Type B pancreatic cell (in vitro differentiated cells): Measurements from ENCODE around the gene TMEM213. TPM values are rescaled to one million over a fixed set of nuclear protein-coding genes. Genes with fewer than 3 reads are reported as not detected.

Experiments
- DNase-seq: peaks from one replicate; pipeline ENCODE4 v3.0.0; 2021; ENCODE audit warnings: mixed read lengths; ENCODE audit not compliant: unreplicated experiment; ENCODE audit errors: extremely low spot score
- H3K27ac Mint-ChIP-seq: 2 replicates; pipeline ENCODE4 v1.8.0; 2021; ENCODE audit warnings: mild to moderate bottlenecking, mixed read lengths
- H3K27me3 Mint-ChIP-seq: 2 replicates; pipeline ENCODE4 v1.8.0; 2021; ENCODE audit warnings: mixed read lengths
- H3K36me3 Mint-ChIP-seq: 2 replicates; pipeline ENCODE4 v1.8.0; 2021; ENCODE audit warnings: mixed read lengths
- H3K4me1 Mint-ChIP-seq: one replicate; pipeline ENCODE4 v1.8.0; 2021; ENCODE audit warnings: mixed read lengths; ENCODE audit not compliant: unreplicated experiment
- H3K4me3 Mint-ChIP-seq: 2 replicates; pipeline ENCODE4 v1.8.0; 2021; ENCODE audit warnings: mild to moderate bottlenecking, mixed read lengths
- H3K9me3 Mint-ChIP-seq: 2 replicates; pipeline ENCODE4 v1.8.0; 2021; ENCODE audit warnings: mixed read lengths
- CTCF ChIP-seq: fragments of 200-600 bp; sonication (generic); conservative IDR thresholded peaks from 2 replicates; pipeline ENCODE4 v1.5.0; 2021; ENCODE audit warnings: antibody characterized with exemption, mild to moderate bottlenecking
- total RNA-seq: library from RNA; stranded (reverse); gene quantifications from 2 replicates; pipeline ENCODE4 v1.2.1, GENCODE V29; 2021; ENCODE audit warnings: low replicate concordance

Gene TMEM213
- total RNA-seq, 1 donor from 2014 or later: not detected

GRCh38 chr7:138842111-138842510 is 44.3 kb downstream of the TMEM213 start:
- Mint-ChIP-seq H3K4me1 (peaks cover 4% of the 10 kb centered on the region), H3K36me3 (peaks cover 18% of the 10 kb centered on the region), H3K27me3 (no peaks in the 10 kb centered on the region), H3K27ac (no peak overlapping the region), H3K9me3 (no peaks in the 10 kb centered on the region), H3K4me3 (no peak overlapping the region)
- no peak for DNase-seq
- TF ChIP-seq CTCF: no peak

GRCh38 chr7:138843632-138844580 is 46.1 kb downstream of the TMEM213 start:
- Mint-ChIP-seq H3K4me1 (peaks cover 8% of the 10 kb centered on the region), H3K27ac (no peak overlapping the region), H3K36me3 (peaks cover 13% of the 10 kb centered on the region), H3K4me3 (no peak overlapping the region), H3K9me3 (no peaks in the 10 kb centered on the region), H3K27me3 (no peaks in the 10 kb centered on the region)
- TF ChIP-seq CTCF: no peak
- DNase-seq: no peak

- H3K9me3 Mint-ChIP-seq: no peaks in the 10 kb centered on the region
- no peak for DNase-seq
- H3K27ac Mint-ChIP-seq: no peak overlapping the region
- H3K36me3 Mint-ChIP-seq: peaks cover 17% of the 10 kb centered on the region
- H3K4me1 Mint-ChIP-seq: peaks cover 8% of the 10 kb centered on the region
- TF ChIP-seq CTCF: no peak
- no peaks in the 10 kb centered on the region for H3K27me3 Mint-ChIP-seq
- no peak overlapping the region for H3K4me3 Mint-ChIP-seq
Measured at GRCh38 chr7:138845711-138846110, 47.9 kb downstream of the TMEM213 start.

GRCh38 chr7:138848056-138848980 is 50.5 kb downstream of the TMEM213 start:
- H3K27ac Mint-ChIP-seq: no peak overlapping the region

More at GRCh38 chr7:138848056-138848980, 50.5 kb downstream of the TMEM213 start:
- Mint-ChIP-seq H3K4me3 (no peak overlapping the region), H3K36me3 (peaks cover 34% of the 10 kb centered on the region), H3K9me3 (no peaks in the 10 kb centered on the region), H3K4me1 (peaks cover 14% of the 10 kb centered on the region), H3K27me3 (no peaks in the 10 kb centered on the region)
- DNase-seq: no peak
- TF ChIP-seq CTCF: no peak
